ENCODE measurements around the gene ZNF782.

ZNF782 gene

DNA sequence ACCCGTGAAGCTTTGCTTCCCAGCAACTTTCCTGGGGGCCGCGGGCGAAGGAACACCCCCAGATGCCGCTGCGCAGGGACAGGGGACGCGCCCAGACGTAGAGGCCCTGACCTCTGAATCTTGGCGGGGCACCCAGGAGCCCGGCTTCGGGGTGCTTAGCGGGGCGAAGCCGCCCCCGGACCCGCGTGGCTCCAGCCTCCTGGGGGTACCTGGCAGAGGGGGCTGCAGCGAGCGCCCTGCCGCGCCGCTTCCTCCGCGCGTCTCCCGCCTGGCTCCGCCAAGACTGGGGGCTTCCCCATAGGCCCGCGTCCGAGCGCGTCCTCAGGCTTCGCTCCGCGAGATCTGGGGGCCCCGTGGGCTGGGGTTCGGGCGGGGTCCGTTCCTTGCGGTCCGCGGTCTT, 23.0 kb upstream of the ZNF782 start:
- DNase-seq (ENCODE audit: low read depth, low spot score) = no peak
- no peak for TF ChIP-seq CTCF (IDR thresholded peaks at IDR 0.05; ENCODE audit: insufficient read depth, low read length, missing control alignments)
- ChIA-PET POLR2A (no interaction called here), CTCF (no interaction called here)
- no peak overlapping the region for H3K4me3 ChIP-seq (ENCODE audit: low read depth, low read length)

- peak overlapping the region; percentile 68 for H3K4me3 ChIP-seq (ENCODE audit: low read depth, low read length)
- POLR2A ChIA-PET = no interaction called here
- no peak for DNase-seq (ENCODE audit: low read depth, low spot score)
- TF ChIP-seq CTCF (IDR thresholded peaks at IDR 0.05; ENCODE audit: insufficient read depth, low read length, missing control alignments) = no peak
- CTCF ChIA-PET = interaction anchor here (5.6 kb wide), 1 partner anchor 19 kb away, joined by 29 read pairs; no protein-coding TSS in a partner anchor
Measured at GRCh38 chr9:96875461-96876142, 21.3 kb upstream of the ZNF782 start.

DNA sequence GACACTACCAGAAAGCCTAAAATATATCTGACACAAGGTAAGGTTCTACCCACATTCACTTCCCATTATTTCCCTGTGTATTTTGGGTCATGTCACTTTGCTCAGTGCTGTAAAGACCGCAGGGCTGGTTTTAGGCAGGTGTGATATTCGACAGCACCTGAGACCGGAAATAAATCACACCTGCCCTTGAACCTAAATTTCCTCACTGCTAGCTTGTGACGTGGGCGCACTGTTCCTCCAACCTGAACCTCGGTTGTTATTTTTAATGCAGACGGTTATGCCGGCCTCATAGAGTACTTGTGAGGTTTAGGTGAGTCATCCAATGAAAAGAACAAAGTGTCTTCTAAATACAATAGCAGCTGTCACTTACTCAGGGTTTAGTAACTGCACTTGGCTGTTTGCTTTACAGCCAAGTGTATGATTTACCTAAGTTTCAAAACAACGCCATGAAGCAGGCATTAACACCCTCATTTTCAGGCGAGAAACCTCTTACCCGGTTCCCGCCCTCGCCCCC, 20.7 kb upstream of the ZNF782 start:
- ChIA-PET CTCF (interaction anchor here (5.6 kb wide), 1 partner anchor 18 kb away, joined by 29 read pairs; no protein-coding TSS in a partner anchor), POLR2A (interaction anchor here (0.6 kb wide), 1 partner anchor 424 kb away, joined by 3 read pairs; no protein-coding TSS in a partner anchor)
- peak overlapping the region; percentile 68 for H3K4me3 ChIP-seq (ENCODE audit: low read depth, low read length)
- no peak for DNase-seq (ENCODE audit: low read depth, low spot score)
- TF ChIP-seq CTCF (IDR thresholded peaks at IDR 0.05; ENCODE audit: insufficient read depth, low read length, missing control alignments) = no peak

- no peak overlapping the region for H3K4me3 ChIP-seq (ENCODE audit: low read depth, low read length)
- no peak for DNase-seq (ENCODE audit: low read depth, low spot score)
- CTCF ChIA-PET = interaction anchor here (1.2 to 5.6 kb wide), 2 partner anchors 17 to 525 kb away, joined by 4 to 29 read pairs; no protein-coding TSS in a partner anchor
- POLR2A ChIA-PET = interaction anchor here (0.6 kb wide), 1 partner anchor 425 kb away, joined by 3 read pairs; no protein-coding TSS in a partner anchor
- no peak for TF ChIP-seq CTCF (IDR thresholded peaks at IDR 0.05; ENCODE audit: insufficient read depth, low read length, missing control alignments)
Measured at GRCh38 chr9:96874201-96874785, 20.0 kb upstream of the ZNF782 start.

DNA sequence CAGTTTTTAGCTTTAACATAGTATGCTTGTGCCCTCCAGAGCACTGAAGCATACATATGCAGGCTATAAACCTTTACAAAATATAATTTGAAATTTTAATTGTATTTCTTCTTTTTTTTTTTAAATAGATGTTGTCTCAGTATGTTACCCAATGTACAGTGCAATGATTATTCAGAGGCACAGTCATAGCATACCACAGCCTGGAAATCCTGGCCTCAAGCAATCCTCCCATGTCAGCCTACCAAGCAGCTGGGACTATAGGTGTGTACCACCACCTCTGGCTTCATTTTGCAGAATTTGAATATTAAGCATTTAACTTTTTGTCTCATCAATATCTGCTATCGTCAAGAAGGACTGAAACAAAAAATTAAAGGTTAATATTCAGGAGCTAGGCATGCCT, 16.9 kb upstream of the ZNF782 start:
- DNase-seq (ENCODE audit: low read depth, low spot score) = no peak
- no peak for TF ChIP-seq CTCF (IDR thresholded peaks at IDR 0.05; ENCODE audit: insufficient read depth, low read length, missing control alignments)
- CTCF ChIA-PET = interaction anchor here (0.6 to 5.6 kb wide), 3 partner anchors 14 to 87 kb away, joined by 4 to 29 read pairs (median 8); partner anchors contain the start of gene ZNF782
- H3K4me3 ChIP-seq (ENCODE audit: low read depth, low read length) = no peak overlapping the region
- POLR2A ChIA-PET = no interaction called here

GRCh38 chr9:96868709-96869108, 14.4 kb upstream of the ZNF782 start:
- CTCF ChIA-PET = interaction anchor here (1.5 kb wide), 1 partner anchor 11 kb away, joined by 3 read pairs; no protein-coding TSS in a partner anchor
- H3K4me3 ChIP-seq (ENCODE audit: low read depth, low read length) = no peak overlapping the region
- DNase-seq (ENCODE audit: low read depth, low spot score) = no peak
- POLR2A ChIA-PET = no interaction called here
- TF ChIP-seq CTCF (IDR thresholded peaks at IDR 0.05; ENCODE audit: insufficient read depth, low read length, missing control alignments) = no peak

Measured in AG04449 (cell line).